PC-9 (cell line): ENCODE results near the gene TSPAN32. TPM values are rescaled to one million over a fixed set of nuclear protein-coding genes. Genes with fewer than 3 reads are reported as not detected.

ENCODE experiments used
- BruUV-seq: library from RNA; stranded (reverse); fragments of 400-500 nt; replicated peaks from 2 replicates; lab custom pipeline; 2021; lab: Mats Ljungman, UMichigan
- CTCF ChIA-PET: fragments of 300-600 bp; sonication (Branson Sonifier 250); formaldehyde crosslinking; loops from one replicate; lab custom pipeline; 2022; ENCODE audit warnings: antibody characterized with exemption; lab: Charles Lee
- POLR2A ChIA-PET: fragments of 300-600 bp; sonication (Branson Sonifier 250); formaldehyde crosslinking; loops from one replicate; lab custom pipeline; 2022; ENCODE audit warnings: antibody characterized with exemption; ENCODE audit not compliant: unreplicated experiment; lab: Charles Lee
- DNase-seq, 2 experiments: peaks; one replicate each; pipeline versions ENCODE4 v3.0.0 to v3.0.0-alpha.2; 2015 to 2022; ENCODE audit warnings: mixed read lengths in 1 of 2
- H2AFZ ChIP-seq: fragments of 200-600 bp; sonication (generic); 2 replicates; pipeline ENCODE4 v1.8.1; 2017; ENCODE audit warnings: antibody characterized with exemption
- H3F3A ChIP-seq: fragments of 200-600 bp; sonication (generic); 2 replicates; pipeline ENCODE4 v1.8.1; 2017; ENCODE audit warnings: antibody characterized with exemption, mild to moderate bottlenecking, low read depth; ENCODE audit not compliant: insufficient read depth
- H3K27ac ChIP-seq: fragments of 200-600 bp; sonication (generic); 2 replicates; pipeline ENCODE4 v1.6.1; 2016; ENCODE audit warnings: mixed run types
- H3K27me3 ChIP-seq: fragments of 200-600 bp; sonication (generic); 2 replicates; pipeline ENCODE4 v1.6.1; 2016; ENCODE audit warnings: low read depth, mixed run types; ENCODE audit not compliant: insufficient read depth
- H3K36me3 ChIP-seq: fragments of 200-600 bp; sonication (generic); 2 replicates; pipeline ENCODE4 v1.6.1; 2016; ENCODE audit warnings: low read depth, mixed run types
- H3K4me1 ChIP-seq: fragments of 200-600 bp; sonication (generic); replicated peaks from 2 replicates; pipeline ENCODE4 v1.6.1; 2016; ENCODE audit warnings: mixed run types; ENCODE audit not compliant: insufficient read depth
- H3K4me2 ChIP-seq: fragments of 200-600 bp; sonication (generic); 2 replicates; pipeline ENCODE4 v1.6.1; 2017; ENCODE audit warnings: mixed run types
- H3K4me3 ChIP-seq: fragments of 200-600 bp; sonication (generic); 2 replicates; pipeline ENCODE4 v1.6.1; 2016; ENCODE audit warnings: mixed run types
- H3K79me2 ChIP-seq: fragments of 200-600 bp; sonication (generic); 2 replicates; pipeline ENCODE4 v1.6.1; 2017; ENCODE audit warnings: low read depth, mixed run types
- H3K9me2 ChIP-seq: fragments of 200-600 bp; sonication (generic); 2 replicates; pipeline ENCODE4 v1.8.1; 2017; ENCODE audit warnings: mild to moderate bottlenecking; ENCODE audit not compliant: insufficient read depth
- H3K9me3 ChIP-seq: fragments of 200-600 bp; sonication (generic); 2 replicates; pipeline ENCODE4 v1.8.1; 2016; ENCODE audit warnings: low read depth; ENCODE audit not compliant: insufficient read depth
- H4K20me1 ChIP-seq: fragments of 200-600 bp; sonication (generic); 2 replicates; pipeline ENCODE4 v1.8.1; 2017; ENCODE audit not compliant: insufficient read depth
- CTCF ChIP-seq: fragments of 200-600 bp; sonication (generic); conservative IDR thresholded peaks from 2 replicates; pipeline ENCODE4 v1.6.1; 2017; ENCODE audit warnings: mixed run types, antibody characterized with exemption, mild to moderate bottlenecking, moderate library complexity
- EZH2 ChIP-seq: fragments of 200-600 bp; sonication (generic); IDR thresholded peaks from 2 replicates; pipeline ENCODE4 v1.8.0; 2017; ENCODE audit warnings: antibody characterized with exemption, low read depth
- intact Hi-C: fragments of 100-400 bp; cut with micrococcal nuclease; formaldehyde crosslinking; loops from one replicate; pipeline ENCODE4 v1.10.0; 2022; ENCODE audit not compliant: unreplicated experiment
- total RNA-seq: library from RNA; stranded (reverse); gene quantifications from 2 replicates; pipeline ENCODE4 v1.2.3, GENCODE V29; 2021

TSPAN32 gene
- total RNA-seq, 1 experiment from 2014 or later, result not detected

GRCh38 chr11:2316963-2317244 is 15.1 kb downstream of the TSPAN32 start:
- CTCF ChIA-PET, result no interaction called here
- no peaks in the 10 kb centered on the region for H3K9me3 ChIP-seq
- DNase-seq, result no peak
- no peak overlapping the region for H3K4me3 ChIP-seq
- H2AFZ ChIP-seq, result no peak overlapping the region
- no peak for TF ChIP-seq EZH2
- TF ChIP-seq CTCF, result no peak
- H3F3A ChIP-seq, result no peaks in the 10 kb centered on the region
- POLR2A ChIA-PET, result no interaction called here
- no peaks in the 10 kb centered on the region for H3K9me2 ChIP-seq
- H3K27me3 ChIP-seq, result 0 out of 2 replicates have a peak, but pooled peaks cover 5% of the 10 kb centered on the region
- intact Hi-C loops, result no loop called here
- no peaks in the 10 kb centered on the region for H4K20me1 ChIP-seq
- BruUV-seq, result no TSS peak
- no peak overlapping the region for H3K4me2 ChIP-seq
- H3K79me2 ChIP-seq, result no peaks in the 10 kb centered on the region
- peaks cover 4% of the 10 kb centered on the region for H3K4me1 ChIP-seq
- no peak overlapping the region for H3K27ac ChIP-seq
- H3K36me3 ChIP-seq, result no peaks in the 10 kb centered on the region

- no peaks in the 10 kb centered on the region for H3K9me3 ChIP-seq
- CTCF ChIA-PET, result no interaction called here
- no peaks in the 10 kb centered on the region for H3K4me1 ChIP-seq
- TF ChIP-seq CTCF (no peak), EZH2 (no peak)
- DNase-seq, result no peak
- H3K36me3 ChIP-seq, result no peaks in the 10 kb centered on the region
- no peak overlapping the region for H2AFZ ChIP-seq
- no peaks in the 10 kb centered on the region for H3K79me2 ChIP-seq
- POLR2A ChIA-PET, result no interaction called here
- H3K4me3 ChIP-seq, result no peak overlapping the region
- H3K4me2 ChIP-seq, result no peak overlapping the region
- BruUV-seq, result no TSS peak
- H4K20me1 ChIP-seq, result no peaks in the 10 kb centered on the region
- H3K27me3 ChIP-seq, result 0 out of 2 replicates have a peak, but pooled peaks cover 5% of the 10 kb centered on the region
- no peaks in the 10 kb centered on the region for H3F3A ChIP-seq
- no peaks in the 10 kb centered on the region for H3K9me2 ChIP-seq
- no peak overlapping the region for H3K27ac ChIP-seq
- intact Hi-C loops, result no loop called here
Measured at GRCh38 chr11:2317354-2318050, 15.7 kb downstream of the TSPAN32 start.

GRCh38 chr11:2318123-2318522 is 16.3 kb downstream of the TSPAN32 start:
- Histone ChIP-seq H4K20me1 (no peaks in the 10 kb centered on the region), H3F3A (no peaks in the 10 kb centered on the region), H3K79me2 (no peaks in the 10 kb centered on the region), H3K4me2 (no peak overlapping the region), H3K9me3 (no peaks in the 10 kb centered on the region), H3K9me2 (no peaks in the 10 kb centered on the region), H3K27me3 (0 out of 2 replicates have a peak, but pooled peaks cover 5% of the 10 kb centered on the region), H3K36me3 (no peaks in the 10 kb centered on the region), H2AFZ (no peak overlapping the region), H3K4me1 (no peaks in the 10 kb centered on the region), H3K4me3 (no peak overlapping the region), H3K27ac (no peak overlapping the region)
- no peak for TF ChIP-seq CTCF
- TF ChIP-seq EZH2, result no peak
- BruUV-seq, result no TSS peak
- POLR2A ChIA-PET, result no interaction called here
- CTCF ChIA-PET, result no interaction called here
- no peak for DNase-seq
- intact Hi-C loops, result no loop called here
